Activated CD8-positive, alpha-beta memory T cell treated with anti-CD3 and anti-CD28 coated beads, Interleukin-2, amount 10 ng/mL, durations not matched to agents 7 days and 5 days (primary cell): Measurements from ENCODE around the gene NEDD9. TPM values are rescaled to one million over a fixed set of nuclear protein-coding genes. Genes with fewer than 3 reads are reported as not detected.

Experiments used
- ATAC-seq: fragments of 150-1000 bp; cut with Tn5 transposase; one replicate; pipeline ENCODE4 v1.10.0; 2021; ENCODE audit warnings: moderate library complexity
- CTCF ChIA-PET: fragments of 350-600 bp; sonication (Branson Sonifier 250); formaldehyde crosslinking; loops from one replicate; lab custom pipeline; 2021; ENCODE audit warnings: antibody characterized with exemption; lab: Charles Lee
- DNase-seq: peaks from one replicate; pipeline ENCODE4 v3.0.0-alpha.2; 2020
- H3K27ac Mint-ChIP-seq: one replicate; pipeline ENCODE4 v1.8.0; 2021; ENCODE audit warnings: mild to moderate bottlenecking, mixed read lengths
- H3K27me3 Mint-ChIP-seq: one replicate; pipeline ENCODE4 v1.8.0; 2021; ENCODE audit warnings: mixed read lengths
- H3K36me3 Mint-ChIP-seq: one replicate; pipeline ENCODE4 v1.8.0; 2021; ENCODE audit warnings: mild to moderate bottlenecking, mixed read lengths
- H3K4me1 Mint-ChIP-seq: one replicate; pipeline ENCODE4 v1.8.0; 2021; ENCODE audit warnings: mixed read lengths
- H3K4me3 Mint-ChIP-seq: one replicate; pipeline ENCODE4 v1.8.0; 2021; ENCODE audit warnings: mild to moderate bottlenecking, moderate library complexity, mixed read lengths
- H3K9me3 Mint-ChIP-seq: one replicate; pipeline ENCODE4 v1.8.0; 2022; ENCODE audit warnings: low read depth, mixed read lengths
- total RNA-seq, 2 experiments: library from RNA; stranded (reverse); gene quantifications; one replicate each; pipeline ENCODE4 v1.2.3, GENCODE V29; 2021

NEDD9 gene
- total RNA-seq, 2 experiments from 2014 or later, result 84.5 to 114 TPM

GRCh38 chr6:11179419-11180202 lies 52.9 kb downstream of the NEDD9 start:
- Mint-ChIP-seq H3K27ac (no peak overlapping the region), H3K4me3 (no peak overlapping the region), H3K27me3 (no peaks in the 10 kb centered on the region), H3K36me3 (peaks cover 29% of the 10 kb centered on the region), H3K9me3 (peaks cover 2% of the 10 kb centered on the region), H3K4me1 (peaks cover 7% of the 10 kb centered on the region)
- DNase-seq, result no peak
- no peak for ATAC-seq
- CTCF ChIA-PET, result interaction anchor here (1.2 to 1.6 kb wide), 2 partner anchors 20 to 316 kb away, joined by 3 to 5 read pairs; no protein-coding TSS in a partner anchor

GRCh38 chr6:11179088-11179418 lies 53.4 kb downstream of the NEDD9 start:
- ATAC-seq (no peak), DNase-seq (no peak)
- no peak overlapping the region for H3K27ac Mint-ChIP-seq
- CTCF ChIA-PET, result interaction anchor here (1.6 kb wide), 1 partner anchor 317 kb away, joined by 3 read pairs; no protein-coding TSS in a partner anchor
- H3K4me1 Mint-ChIP-seq, result peaks cover 7% of the 10 kb centered on the region
- H3K4me3 Mint-ChIP-seq, result no peak overlapping the region
- H3K36me3 Mint-ChIP-seq, result peaks cover 23% of the 10 kb centered on the region
- no peaks in the 10 kb centered on the region for H3K27me3 Mint-ChIP-seq
- peaks cover 2% of the 10 kb centered on the region for H3K9me3 Mint-ChIP-seq

GRCh38 chr6:11177271-11177670 lies 55.2 kb downstream of the NEDD9 start:
- ATAC-seq, result no peak
- peaks cover 19% of the 10 kb centered on the region for H3K4me1 Mint-ChIP-seq
- no peak for DNase-seq
- H3K27ac Mint-ChIP-seq, result no peak overlapping the region
- CTCF ChIA-PET, result interaction anchor here (0.8 to 2.3 kb wide), 4 partner anchors 9 to 319 kb away, joined by 3 to 7 read pairs (median 4); no protein-coding TSS in a partner anchor
- no peaks in the 10 kb centered on the region for H3K9me3 Mint-ChIP-seq
- H3K4me3 Mint-ChIP-seq, result no peak overlapping the region
- no peaks in the 10 kb centered on the region for H3K27me3 Mint-ChIP-seq
- peaks cover 9% of the 10 kb centered on the region for H3K36me3 Mint-ChIP-seq

GRCh38 chr6:11174242-11174611 lies 58.2 kb downstream of the NEDD9 start:
- no peak for DNase-seq
- CTCF ChIA-PET, result interaction anchor here (0.7 to 3.9 kb wide), 7 partner anchors 15 to 322 kb away, joined by 3 to 36 read pairs (median 3); no protein-coding TSS in a partner anchor
- Mint-ChIP-seq H3K4me3 (no peak overlapping the region), H3K27me3 (no peaks in the 10 kb centered on the region), H3K9me3 (no peaks in the 10 kb centered on the region), H3K27ac (no peak overlapping the region), H3K4me1 (peaks cover 25% of the 10 kb centered on the region), H3K36me3 (peaks cover 4% of the 10 kb centered on the region)
- no peak for ATAC-seq

GRCh38 chr6:11172501-11173327 lies 59.8 kb downstream of the NEDD9 start:
- DNase-seq (peak; percentile 81), ATAC-seq (peak; percentile 87)
- Mint-ChIP-seq H3K36me3 (peaks cover 4% of the 10 kb centered on the region), H3K27me3 (no peaks in the 10 kb centered on the region), H3K4me1 (peaks cover 25% of the 10 kb centered on the region), H3K4me3 (peak overlapping the region; percentile 17), H3K27ac (peak overlapping the region; percentile 52), H3K9me3 (no peaks in the 10 kb centered on the region)
- CTCF ChIA-PET, result interaction anchor here (0.6 to 3.9 kb wide), 24 partner anchors 8 to 357 kb away, joined by 3 to 36 read pairs (median 4); partner anchors contain the start of gene NEDD9

- Mint-ChIP-seq H3K27ac (no peak overlapping the region), H3K9me3 (no peaks in the 10 kb centered on the region), H3K4me3 (no peak overlapping the region), H3K4me1 (peaks cover 21% of the 10 kb centered on the region), H3K36me3 (peaks cover 4% of the 10 kb centered on the region), H3K27me3 (no peaks in the 10 kb centered on the region)
- DNase-seq (no peak), ATAC-seq (no peak)
- CTCF ChIA-PET, result interaction anchor here (0.7 to 3.9 kb wide), 24 partner anchors 9 to 324 kb away, joined by 3 to 36 read pairs (median 4); partner anchors contain the start of gene NEDD9
Measured at GRCh38 chr6:11171952-11172351, 60.5 kb downstream of the NEDD9 start.

- ATAC-seq, result no peak
- H3K9me3 Mint-ChIP-seq, result no peaks in the 10 kb centered on the region
- DNase-seq, result no peak
- H3K36me3 Mint-ChIP-seq, result peaks cover 7% of the 10 kb centered on the region
- peaks cover 40% of the 10 kb centered on the region for H3K4me1 Mint-ChIP-seq
- H3K27me3 Mint-ChIP-seq, result no peaks in the 10 kb centered on the region
- H3K27ac Mint-ChIP-seq, result no peak overlapping the region
- no peak overlapping the region for H3K4me3 Mint-ChIP-seq
- CTCF ChIA-PET, result interaction anchor here (0.7 to 2.3 kb wide), 3 partner anchors 9 to 25 kb away, joined by 3 to 7 read pairs (median 5); no protein-coding TSS in a partner anchor
Measured at GRCh38 chr6:11168091-11168635, 64.3 kb downstream of the NEDD9 start.

GRCh38 chr6:11166948-11167347 lies 65.5 kb downstream of the NEDD9 start:
- H3K9me3 Mint-ChIP-seq, result no peaks in the 10 kb centered on the region
- CTCF ChIA-PET, result interaction anchor here (1.1 to 1.8 kb wide), 3 partner anchors 22 to 329 kb away, joined by 4 to 7 read pairs (median 5); no protein-coding TSS in a partner anchor
- ATAC-seq, result no peak

GRCh38 chr6:11164717-11165646 lies 67.5 kb downstream of the NEDD9 start:
- peaks cover 7% of the 10 kb centered on the region for H3K36me3 Mint-ChIP-seq
- DNase-seq, result peak; percentile 60
- H3K4me1 Mint-ChIP-seq, result peaks cover 29% of the 10 kb centered on the region
- no peaks in the 10 kb centered on the region for H3K9me3 Mint-ChIP-seq
- H3K4me3 Mint-ChIP-seq, result no peak overlapping the region
- CTCF ChIA-PET, result interaction anchor here (1.5 to 1.6 kb wide), 2 partner anchors 10 to 71 kb away, joined by 3 to 4 read pairs; partner anchors contain the start of gene SMIM13
- H3K27ac Mint-ChIP-seq, result peak overlapping the region; percentile 78
- ATAC-seq, result peak; percentile 61
- H3K27me3 Mint-ChIP-seq, result no peaks in the 10 kb centered on the region

More at GRCh38 chr6:11166948-11167347, 65.5 kb downstream of the NEDD9 start:
- Mint-ChIP-seq H3K27me3 (no peaks in the 10 kb centered on the region), H3K36me3 (peaks cover 7% of the 10 kb centered on the region), H3K4me1 (peaks cover 33% of the 10 kb centered on the region), H3K4me3 (no peak overlapping the region), H3K27ac (no peak overlapping the region)
- DNase-seq, result no peak

GRCh38 chr6:11163932-11164331 lies 68.5 kb downstream of the NEDD9 start:
- Mint-ChIP-seq H3K27me3 (no peaks in the 10 kb centered on the region), H3K4me3 (no peak overlapping the region), H3K36me3 (peaks cover 7% of the 10 kb centered on the region), H3K9me3 (no peaks in the 10 kb centered on the region), H3K4me1 (peaks cover 29% of the 10 kb centered on the region), H3K27ac (peak overlapping the region; percentile 78)
- ATAC-seq (peak; percentile 84), DNase-seq (peak; percentile 80)
- CTCF ChIA-PET, result interaction anchor here (1.5 to 1.6 kb wide), 2 partner anchors 9 to 70 kb away, joined by 3 to 4 read pairs; partner anchors contain the start of gene SMIM13

GRCh38 chr6:11162262-11162661 lies 70.2 kb downstream of the NEDD9 start:
- ATAC-seq (no peak), DNase-seq (no peak)
- H3K4me3 Mint-ChIP-seq, result no peak overlapping the region
- H3K4me1 Mint-ChIP-seq, result peaks cover 29% of the 10 kb centered on the region
- no peaks in the 10 kb centered on the region for H3K9me3 Mint-ChIP-seq
- no peaks in the 10 kb centered on the region for H3K27me3 Mint-ChIP-seq
- no peak overlapping the region for H3K27ac Mint-ChIP-seq
- CTCF ChIA-PET, result interaction anchor here (1.3 to 1.5 kb wide), 2 partner anchors 10 to 334 kb away, joined by 4 to 5 read pairs; no protein-coding TSS in a partner anchor
- H3K36me3 Mint-ChIP-seq, result peaks cover 9% of the 10 kb centered on the region
